Thyroid gland (tissue), 4 donors: ENCODE data around the gene COL6A3.

Source experiments
- CTCF ChIP-seq, 6 experiments: fragments of 200-600 bp in 3 of 6; fragments of 450-650 bp in 3 of 6; sonication (generic) in 3 of 6; IDR thresholded peaks; one replicate each; pipeline ENCODE4 v1.5.1; 2016 to 2019; ENCODE audit warnings: antibody characterized with exemption in 6 of 6, mild to moderate bottlenecking in 2 of 6, inconsistent platforms in 1 of 6, moderate library complexity in 1 of 6
- POLR2A ChIP-seq, 2 donors: fragments of 450-650 bp; IDR thresholded peaks; one replicate each; pipeline ENCODE4 v1.6.1; 2017; ENCODE audit warnings: antibody characterized with exemption in 2 of 2, mild to moderate bottlenecking in 2 of 2, moderate library complexity in 1 of 2

- TF ChIP-seq POLR2A (IDR thresholded peaks at IDR 0.05), result no peak
- no peak for TF ChIP-seq CTCF (IDR thresholded peaks at IDR 0.05)
Measured at GRCh38 chr2:237336131-237336530, 77.8 kb downstream of the COL6A3 start.
